G401.6 (cell line): ENCODE data around the gene LSM12.
"Not testable (repeated sequence)": the region's sequence is repeated elsewhere in the genome, so short reads cannot be mapped to it uniquely, and the experiment has no call there.

Experiments
- FAIRE-seq: peaks from 2 replicates; lab custom pipeline; 2012; peaks lifted over from hg19 to GRCh38; lab: Jason Lieb, UNC

Gene LSM12

GRCh38 chr17:44044071-44044470 is 22.4 kb downstream of the LSM12 start:
- no peak for FAIRE-seq

- FAIRE-seq: no peak
Measured at GRCh38 chr17:44043272-44043696, 23.2 kb downstream of the LSM12 start.

GRCh38 chr17:44039829-44040635 is 26.4 kb downstream of the LSM12 start:
- FAIRE-seq: no peak

GRCh38 chr17:44038604-44039011 is 27.9 kb downstream of the LSM12 start:
- FAIRE-seq: no peak

GRCh38 chr17:44037471-44037870 is 29.0 kb downstream of the LSM12 start:
- no peak for FAIRE-seq

- not testable (repeated sequence) for FAIRE-seq
Measured at GRCh38 chr17:44034688-44035087, 31.8 kb downstream of the LSM12 start.

GRCh38 chr17:44033861-44034408 is 32.5 kb downstream of the LSM12 start:
- no peak for FAIRE-seq

GRCh38 chr17:44030482-44030881 is 36.0 kb downstream of the LSM12 start:
- no peak for FAIRE-seq

- no peak for FAIRE-seq
Measured at GRCh38 chr17:44029736-44030135, 36.7 kb downstream of the LSM12 start.

- no peak for FAIRE-seq
Measured at GRCh38 chr17:44024853-44025252, 41.6 kb downstream of the LSM12 start.

- FAIRE-seq: no peak
Measured at GRCh38 chr17:44024271-44024663, 42.2 kb downstream of the LSM12 start.

- no peak for FAIRE-seq
Measured at GRCh38 chr17:44023545-44024270, 42.8 kb downstream of the LSM12 start.

- no peak for FAIRE-seq
Measured at GRCh38 chr17:44022246-44022645, 44.2 kb downstream of the LSM12 start.

- not testable (repeated sequence) for FAIRE-seq
Measured at GRCh38 chr17:44021227-44021626, 45.2 kb downstream of the LSM12 start.

GRCh38 chr17:44014437-44015172 is 51.9 kb downstream of the LSM12 start, which contains the start of gene TMEM101:
Gene TMEM101 (minus strand): TSS chr17:44014963. CDS start chr17:44014952, 11 bp downstream.
- FAIRE-seq: peak; percentile 86

GRCh38 chr17:44014133-44014436 is 52.4 kb downstream of the LSM12 start:
- FAIRE-seq: no peak

- no peak for FAIRE-seq
Measured at GRCh38 chr17:44012874-44013273, 53.6 kb downstream of the LSM12 start.

GRCh38 chr17:44012391-44012790 is 54.1 kb downstream of the LSM12 start:
- FAIRE-seq: no peak

- no peak for FAIRE-seq
Measured at GRCh38 chr17:44011876-44012275, 54.6 kb downstream of the LSM12 start.

- no peak for FAIRE-seq
Measured at GRCh38 chr17:44010966-44011647, 55.4 kb downstream of the LSM12 start.

- no peak for FAIRE-seq
Measured at GRCh38 chr17:44008205-44008909, 58.1 kb downstream of the LSM12 start.
